Measurements from ENCODE around the gene ABLIM1.

The ABLIM1 gene

GRCh38 chr10:114665873-114666272 lies 7.8 kb upstream of the ABLIM1 start:
- no peak for TF ChIP-seq CTCF (IDR thresholded peaks at IDR 0.05; ENCODE audit: extremely low read depth, missing control alignments)
- no peak for DNase-seq (ENCODE audit: low spot score)

- DNase-seq (ENCODE audit: low spot score), result no peak
- no peak for TF ChIP-seq CTCF (IDR thresholded peaks at IDR 0.05; ENCODE audit: extremely low read depth, missing control alignments)
These were observed 7.3 kb upstream of the ABLIM1 start for GRCh38 chr10:114665406-114665805.

GRCh38 chr10:114664127-114664526 lies 6.1 kb upstream of the ABLIM1 start:
- DNase-seq (ENCODE audit: low spot score), result no peak

GRCh38 chr10:114663626-114664025 lies 5.6 kb upstream of the ABLIM1 start:
- no peak for TF ChIP-seq CTCF (IDR thresholded peaks at IDR 0.05; ENCODE audit: extremely low read depth, missing control alignments)
- DNase-seq (ENCODE audit: low spot score), result no peak

More at GRCh38 chr10:114664127-114664526, 6.1 kb upstream of the ABLIM1 start:
- TF ChIP-seq CTCF (IDR thresholded peaks at IDR 0.05; ENCODE audit: extremely low read depth, missing control alignments), result no peak

GRCh38 chr10:114662646-114663217 lies 4.7 kb upstream of the ABLIM1 start:
- TF ChIP-seq CTCF (IDR thresholded peaks at IDR 0.05; ENCODE audit: extremely low read depth, missing control alignments), result no peak
- no peak for DNase-seq (ENCODE audit: low spot score)

- DNase-seq (ENCODE audit: low spot score), result no peak
- no peak for TF ChIP-seq CTCF (IDR thresholded peaks at IDR 0.05; ENCODE audit: extremely low read depth, missing control alignments)
These were observed 3.3 kb upstream of the ABLIM1 start for GRCh38 chr10:114661212-114661880.

- TF ChIP-seq CTCF (IDR thresholded peaks at IDR 0.05; ENCODE audit: extremely low read depth, missing control alignments), result no peak
These were observed 2.4 kb downstream of the ABLIM1 start for GRCh38 chr10:114655671-114656070.

More at GRCh38 chr10:114655671-114656070, 2.4 kb downstream of the ABLIM1 start:
- no peak for DNase-seq (ENCODE audit: low spot score)
